NCI-H510A treated with DMSO at 0.1 percent for 48 hours (cell line): ENCODE results near the gene SULT1A3.
"Not testable (repeated sequence)": the region's sequence is repeated elsewhere in the genome, so short reads cannot be mapped to it uniquely, and the experiment has no call there.

Source experiments
- DNase-seq: peaks from one replicate; lab custom pipeline; 2025; lab: John Stamatoyannopoulos, UW

Gene SULT1A3

DNA sequence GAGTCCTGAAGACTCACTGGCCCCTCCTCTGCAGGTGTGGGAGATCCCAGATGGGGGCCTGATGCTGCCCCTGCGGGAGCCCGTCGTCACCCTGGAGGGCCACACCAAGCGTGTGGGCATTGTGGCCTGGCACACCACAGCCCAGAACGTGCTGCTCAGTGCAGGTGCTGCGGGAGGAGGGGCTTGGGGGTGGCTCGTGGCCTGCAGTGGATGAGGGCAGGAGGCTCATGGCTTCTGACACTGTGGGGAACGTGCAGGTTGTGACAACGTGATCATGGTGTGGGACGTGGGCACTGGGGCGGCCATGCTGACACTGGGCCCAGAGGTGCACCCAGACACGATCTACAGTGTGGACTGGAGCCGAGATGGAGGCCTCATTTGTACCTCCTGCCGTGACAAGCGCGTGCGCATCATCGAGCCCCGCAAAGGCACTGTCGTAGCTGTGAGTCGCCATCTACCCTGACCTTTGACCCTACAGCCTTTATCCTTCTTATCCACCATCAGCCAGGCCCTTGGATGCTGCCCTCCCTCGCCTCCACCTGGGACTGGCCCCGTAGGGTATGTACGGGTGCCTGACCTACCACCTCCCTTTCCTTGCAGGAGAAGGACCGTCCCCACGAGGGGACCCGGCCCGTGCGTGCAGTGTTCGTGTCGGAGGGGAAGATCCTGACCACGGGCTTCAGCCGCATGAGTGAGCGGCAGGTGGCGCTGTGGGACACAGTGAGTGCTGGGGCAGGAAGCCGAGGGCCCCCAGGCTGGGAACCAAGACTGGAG, 12.1 kb upstream of the SULT1A3 start:
- no peak for DNase-seq

GRCh38 chr16:30187556-30187865, 11.5 kb upstream of the SULT1A3 start:
- no peak for DNase-seq

DNA sequence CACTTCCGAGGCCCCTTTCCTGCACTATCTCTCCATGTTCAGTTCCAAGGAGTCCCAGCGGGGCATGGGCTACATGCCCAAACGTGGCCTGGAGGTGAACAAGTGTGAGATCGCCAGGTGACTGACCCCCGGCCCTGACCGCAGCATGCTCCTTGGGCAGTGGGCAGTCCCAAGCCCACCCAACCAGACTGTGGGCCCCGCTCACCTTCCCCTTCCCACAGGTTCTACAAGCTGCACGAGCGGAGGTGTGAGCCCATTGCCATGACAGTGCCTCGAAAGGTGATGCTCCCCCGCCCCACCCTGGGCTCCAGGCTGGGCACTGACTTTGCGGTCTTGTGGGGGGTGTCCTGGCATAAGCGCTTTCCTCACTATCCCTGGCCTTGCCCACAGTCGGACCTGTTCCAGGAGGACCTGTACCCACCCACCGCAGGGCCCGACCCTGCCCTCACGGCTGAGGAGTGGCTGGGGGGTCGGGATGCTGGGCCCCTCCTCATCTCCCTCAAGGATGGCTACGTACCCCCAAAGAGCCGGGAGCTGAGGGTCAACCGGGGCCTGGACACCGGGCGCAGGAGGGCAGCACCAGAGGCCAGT, 11.0 kb upstream of the SULT1A3 start:
- no peak for DNase-seq

GRCh38 chr16:30191158-30191557, 7.9 kb upstream of the SULT1A3 start:
- not testable (repeated sequence) for DNase-seq

DNA sequence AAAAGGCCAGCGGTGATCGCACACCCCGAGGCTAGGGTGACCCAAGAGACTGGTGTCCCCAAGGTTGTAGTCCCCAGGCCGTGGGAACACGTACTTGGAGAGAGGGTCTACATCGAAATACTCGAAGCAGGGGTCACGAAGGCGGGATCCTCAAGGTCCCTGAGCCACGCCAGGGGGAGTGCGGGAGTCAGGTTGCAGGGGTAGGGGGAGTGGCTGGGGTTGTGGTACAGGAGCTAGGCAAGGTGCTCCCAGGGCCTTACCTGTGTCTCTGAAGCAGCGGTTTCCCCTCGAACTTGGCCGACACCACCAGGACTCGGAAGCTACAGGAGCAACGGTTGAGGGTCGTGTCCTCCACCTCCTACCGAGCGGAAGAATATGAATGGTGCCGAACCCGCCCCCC, 6.0 kb upstream of the SULT1A3 start:
- not testable (repeated sequence) for DNase-seq

DNA sequence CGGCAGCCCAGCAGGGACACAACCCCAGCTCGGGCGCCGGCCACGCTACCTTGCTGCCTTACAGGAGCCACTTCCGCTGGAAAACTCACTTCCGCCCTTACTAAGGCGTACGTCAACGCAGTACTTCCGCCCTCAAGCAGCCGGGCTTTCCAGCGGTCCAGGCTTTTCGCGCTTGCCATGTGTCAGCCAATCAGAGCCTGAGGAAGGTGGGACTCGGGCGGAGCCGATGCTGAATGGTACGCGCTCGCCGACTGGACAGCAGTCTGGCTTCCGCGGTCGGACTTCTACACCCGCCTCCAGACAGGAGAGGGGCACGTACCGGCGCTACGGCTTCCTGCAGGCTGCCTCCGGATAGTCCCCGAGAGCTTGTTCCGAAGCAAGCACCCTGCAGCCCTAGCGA, 5.4 kb upstream of the SULT1A3 start, which contains the start of the genes BOLA2B and SLX1A:
Gene BOLA2B (minus strand): TSS at position 52 of the 400 bp plus-strand sequence. CDS start 71 bp downstream, outside the sequence.
Gene SLX1A (plus strand): TSS at position 261 of the 400 bp plus-strand sequence. CDS start 210 bp downstream, outside the sequence.
- not testable (repeated sequence) for DNase-seq

- DNase-seq, result not testable (repeated sequence)
Observed at GRCh38 chr16:30194172-30194925, 4.7 kb upstream of the SULT1A3 start.

DNA sequence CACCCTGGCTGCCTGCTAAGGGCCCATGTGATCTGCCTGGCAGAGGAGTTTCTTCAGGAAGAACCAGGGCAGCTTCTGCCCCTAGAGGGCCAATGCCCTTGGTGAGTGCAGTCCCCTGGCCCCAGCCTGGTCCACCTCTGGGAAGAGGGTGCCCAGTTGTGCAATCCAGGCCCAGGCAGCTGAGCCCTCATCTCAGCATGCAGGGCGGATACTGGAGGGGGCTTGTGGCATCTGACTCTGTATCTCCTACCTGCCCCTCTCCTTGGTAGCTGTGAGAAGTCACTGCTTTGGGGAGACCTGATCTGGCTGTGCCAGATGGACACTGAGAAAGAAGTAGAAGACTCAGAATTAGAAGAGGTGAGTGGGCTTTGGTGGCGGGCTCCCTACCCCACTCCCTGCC, 2.1 kb upstream of the SULT1A3 start:
- DNase-seq, result not testable (repeated sequence)

GRCh38 chr16:30199608-30200343, 721 bp downstream of the SULT1A3 start:
- DNase-seq, result not testable (repeated sequence)

DNA sequence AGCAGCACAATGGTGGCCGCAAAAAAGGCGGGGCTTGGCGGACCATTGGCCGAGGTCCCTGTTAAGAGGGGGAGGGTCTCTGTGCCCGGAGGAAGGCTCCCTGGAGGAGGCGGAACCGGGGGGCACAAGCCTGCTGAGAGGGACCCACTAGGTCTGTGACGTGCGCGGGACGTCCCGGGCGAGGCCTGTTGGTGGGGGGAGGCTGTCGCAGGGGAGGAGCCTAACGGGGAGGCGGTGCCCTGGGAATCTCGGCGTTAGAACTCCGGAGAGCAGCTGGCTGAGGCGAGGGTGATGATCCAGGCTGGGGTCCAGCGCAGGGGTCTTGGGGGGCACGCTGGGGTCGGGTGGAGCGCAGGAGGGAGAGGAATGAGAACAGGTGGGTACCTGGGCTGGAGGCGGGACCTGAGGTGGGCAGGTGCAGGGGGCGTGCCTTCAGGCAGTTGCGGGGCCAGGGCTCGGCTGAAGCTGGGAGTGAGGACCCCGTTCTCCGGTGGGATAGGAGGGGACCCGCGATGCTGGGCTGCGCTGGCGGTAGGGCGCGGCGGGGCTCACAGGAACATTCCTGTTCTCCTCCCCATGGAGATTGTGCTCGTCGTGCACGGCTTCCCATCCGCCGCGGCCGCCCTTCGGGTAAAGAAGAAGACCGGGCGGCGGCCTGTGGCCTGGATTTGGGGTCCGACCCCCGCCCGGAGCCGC, 6.6 kb downstream of the SULT1A3 start:
- not testable (repeated sequence) for DNase-seq

- not testable (repeated sequence) for DNase-seq
Observed at GRCh38 chr16:30206252-30206651, 7.2 kb downstream of the SULT1A3 start.

DNA sequence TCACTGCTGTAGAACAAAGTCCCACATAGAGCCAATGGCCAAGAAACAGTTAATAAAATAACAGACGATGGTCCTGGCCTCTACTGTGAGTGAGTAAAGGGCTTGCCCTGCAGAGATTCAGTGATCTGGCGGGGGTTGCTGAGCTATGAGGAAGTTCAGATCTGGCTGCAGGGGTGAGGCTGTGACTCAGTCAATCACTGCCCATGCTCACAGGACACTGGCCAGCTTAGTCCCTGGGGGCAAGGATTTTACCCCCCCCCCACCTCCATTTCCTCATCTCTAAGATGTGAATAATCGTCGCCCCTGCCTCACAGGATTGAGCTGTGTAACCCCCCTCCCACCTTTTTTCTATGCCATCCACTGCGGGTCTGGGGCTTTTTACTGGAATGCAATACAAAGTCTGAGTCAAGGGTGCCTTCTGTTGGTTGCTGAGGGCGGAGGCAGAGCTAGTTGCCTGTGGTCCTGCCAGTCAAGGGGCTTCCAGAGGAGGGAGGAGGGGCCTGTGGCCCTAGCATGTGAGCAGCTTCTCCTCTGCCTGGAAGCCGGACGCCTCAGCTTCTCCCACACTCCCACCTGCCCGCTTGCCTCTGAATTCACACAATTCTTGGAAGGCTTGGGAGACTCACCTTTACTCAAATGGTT, 8.1 kb downstream of the SULT1A3 start:
- not testable (repeated sequence) for DNase-seq

DNA sequence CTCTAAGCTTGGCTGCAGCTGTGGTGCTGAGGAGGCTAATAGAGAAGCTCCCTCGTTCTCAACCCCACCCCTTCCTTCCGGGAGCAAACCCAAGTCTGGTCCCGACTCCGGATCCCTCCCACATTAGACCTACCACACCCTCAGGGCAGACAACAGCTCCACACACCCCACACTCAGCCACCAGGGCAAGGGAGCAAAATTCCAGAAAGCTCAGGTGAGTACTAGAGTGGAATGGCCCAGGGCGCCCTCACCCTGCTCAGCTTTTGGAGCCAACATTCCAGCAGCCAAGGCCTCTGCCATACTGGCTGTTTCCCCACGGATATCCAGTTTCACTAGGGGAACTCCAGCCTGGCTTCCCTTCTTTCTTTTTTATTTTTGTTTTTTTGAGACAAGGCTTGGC, 10.0 kb downstream of the SULT1A3 start:
- DNase-seq, result not testable (repeated sequence)

- DNase-seq, result not testable (repeated sequence)
Observed at GRCh38 chr16:30211414-30211813, 12.4 kb downstream of the SULT1A3 start.

GRCh38 chr16:30217082-30217481, 18.0 kb downstream of the SULT1A3 start:
- not testable (repeated sequence) for DNase-seq

DNA sequence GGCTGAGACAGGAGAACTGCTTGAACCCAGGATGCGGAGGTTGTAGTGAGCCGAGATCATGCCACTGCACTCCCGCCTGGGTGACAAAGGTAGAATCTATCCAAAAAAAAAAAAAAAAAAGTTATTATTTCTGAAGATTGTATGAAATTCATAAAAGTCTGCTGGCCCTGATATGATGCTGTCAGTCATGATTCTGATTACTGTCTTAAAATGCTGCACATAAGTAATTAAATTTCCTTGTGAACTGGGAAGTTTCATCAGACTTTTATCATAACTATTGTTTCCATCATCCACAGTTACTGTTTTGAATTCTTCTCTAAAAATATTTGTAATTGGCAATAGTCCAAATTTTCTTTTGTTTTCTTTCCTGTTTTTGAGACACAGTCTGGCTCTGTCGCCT, 49.3 kb downstream of the SULT1A3 start, which contains the start of gene NPIPB13:
Gene NPIPB13 (minus strand): TSS at position 101 of the 400 bp plus-strand sequence. CDS start 2,906 bp downstream, outside the sequence.
- DNase-seq, result not testable (repeated sequence)
